Cardiac septum (tissue), 1 donor: ENCODE results near the gene SLC16A7. TPM values are rescaled to one million over a fixed set of nuclear protein-coding genes. Genes with fewer than 3 reads are reported as not detected.
A peak's percentile ranks its signal among the peaks of the same experiment; 100 is the strongest.
"Not testable (repeated sequence)": the region's sequence is repeated elsewhere in the genome, so short reads cannot be mapped to it uniquely, and the experiment has no call there.

ENCODE experiments used
- DNase-seq: peaks from one replicate; pipeline ENCODE4 v3.0.0-alpha.2; 2020; ENCODE audit warnings: low spot score
- intact Hi-C: fragments of 100-400 bp; cut with DNase I; formaldehyde crosslinking; loops from one replicate; pipeline ENCODE4 v1.14.0; 2022
- total RNA-seq: library from RNA; stranded (reverse); fragmentation: NEBNext Ultra II Directional; extraction: Animal tissue kit (Norgen Biotek cat#: 25700); gene quantifications from one replicate; pipeline ENCODE4 v1.2.1, GENCODE V29; 2021
- donor health status: DM: no; HTN: no; CAD: no.

The SLC16A7 gene
- total RNA-seq, 1 donor from 2014 or later: 90.1 TPM

DNA sequence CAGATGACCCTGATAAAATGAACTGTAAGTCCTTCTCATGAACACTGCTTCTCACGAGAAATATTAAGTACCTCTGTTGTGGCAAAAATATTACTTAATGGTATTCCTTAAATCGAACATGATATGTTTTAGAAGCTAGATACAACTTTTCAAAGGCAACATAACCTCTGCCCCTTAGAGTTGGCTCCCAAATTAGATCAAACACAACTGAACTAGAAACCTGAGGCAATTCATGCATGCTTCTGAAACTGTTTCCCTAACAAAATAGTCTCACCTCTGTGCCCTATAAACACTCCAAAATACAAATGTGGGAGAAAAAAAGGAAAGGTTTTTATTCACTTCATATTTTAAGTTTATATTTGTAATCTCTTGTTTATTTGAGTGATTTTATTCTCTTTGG, 121.6 kb downstream of the SLC16A7 start:
- intact Hi-C loops: no loop called here
- DNase-seq: no peak

GRCh38 chr12:59719701-59720100, 123.9 kb downstream of the SLC16A7 start:
- intact Hi-C loops: no loop called here

GRCh38 chr12:59723520-59723919, 127.7 kb downstream of the SLC16A7 start:
- intact Hi-C loops: no loop called here
- no peak for DNase-seq

More at GRCh38 chr12:59719701-59720100, 123.9 kb downstream of the SLC16A7 start:
- DNase-seq: no peak

DNA sequence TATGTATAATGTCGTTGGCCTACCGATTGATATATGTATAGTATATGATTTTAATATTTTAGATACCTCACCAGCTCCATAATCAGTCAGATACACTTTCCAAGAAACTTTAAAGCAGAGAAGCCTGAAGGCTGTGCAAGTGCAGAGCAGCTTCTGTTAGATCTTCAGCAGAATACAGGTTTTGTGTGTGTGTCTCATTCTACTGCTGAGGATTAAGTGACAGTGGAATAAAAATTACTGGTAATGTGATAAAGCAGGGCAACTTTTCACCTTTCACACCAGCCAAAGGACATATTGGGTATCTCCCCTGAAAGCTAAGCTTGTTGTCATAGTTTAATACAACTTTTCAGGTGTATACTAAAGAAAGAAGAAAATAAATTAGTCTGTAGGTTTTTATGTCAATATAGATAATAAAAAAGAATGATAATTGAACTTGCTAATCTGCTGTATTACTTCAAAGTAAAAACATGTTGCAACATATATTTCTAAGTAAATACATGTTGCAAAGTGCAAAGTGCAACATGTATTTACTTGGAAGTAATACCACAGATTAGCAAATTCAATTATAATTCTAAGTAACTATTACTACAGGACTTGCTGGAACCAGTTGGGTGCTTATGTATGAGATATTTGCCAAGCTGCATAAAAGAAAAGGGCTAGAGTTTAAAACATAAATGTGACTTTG, 128.3 kb downstream of the SLC16A7 start:
- no peak for DNase-seq
- intact Hi-C loops: no loop called here

GRCh38 chr12:59733200-59733599, 137.4 kb downstream of the SLC16A7 start:
- no peak for DNase-seq
- intact Hi-C loops: no loop called here

DNA sequence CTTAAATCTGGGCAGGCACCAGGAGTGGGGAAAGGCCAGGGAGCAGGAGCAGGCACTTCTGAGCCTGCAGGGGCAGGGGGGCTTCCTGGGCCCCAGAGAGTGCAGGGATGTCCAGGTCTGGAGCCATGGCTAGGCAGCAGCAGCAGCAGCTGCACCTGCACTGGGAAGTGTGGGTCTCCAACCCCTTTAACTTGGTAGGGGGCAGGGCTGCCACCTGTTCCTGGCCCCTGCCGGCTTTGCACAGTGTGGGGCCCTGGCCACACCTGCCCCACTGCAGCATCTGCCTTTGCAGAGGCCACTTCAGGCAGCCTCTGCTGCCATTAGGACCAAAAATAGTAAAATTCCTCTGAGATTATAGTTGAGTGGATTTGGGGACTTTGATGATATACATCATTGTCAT, 138.5 kb downstream of the SLC16A7 start:
- intact Hi-C loops: no loop called here
- no peak for DNase-seq

GRCh38 chr12:59735231-59735630, 139.4 kb downstream of the SLC16A7 start:
- intact Hi-C loops: no loop called here

DNA sequence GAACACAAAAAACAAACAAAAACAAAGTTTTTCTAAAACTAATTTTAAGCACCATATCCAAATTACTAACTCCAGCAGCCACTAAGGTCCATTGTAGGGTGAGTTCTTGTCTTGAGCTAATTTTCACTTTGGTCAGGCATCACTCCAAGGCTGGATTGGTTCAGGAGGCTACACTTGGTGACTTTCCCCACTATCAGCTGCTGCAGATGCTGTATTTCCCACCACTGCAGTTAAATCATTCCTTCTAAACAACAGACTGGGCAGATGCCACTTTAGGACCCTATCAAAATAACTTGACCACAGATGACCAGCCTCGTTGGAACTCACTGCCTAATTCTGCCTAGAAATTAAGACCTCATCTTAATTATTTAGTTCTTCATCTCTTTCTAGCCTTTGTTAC, 140.5 kb downstream of the SLC16A7 start:
- intact Hi-C loops: no loop called here
- DNase-seq: no peak

More at GRCh38 chr12:59735231-59735630, 139.4 kb downstream of the SLC16A7 start:
- DNase-seq: no peak

DNA sequence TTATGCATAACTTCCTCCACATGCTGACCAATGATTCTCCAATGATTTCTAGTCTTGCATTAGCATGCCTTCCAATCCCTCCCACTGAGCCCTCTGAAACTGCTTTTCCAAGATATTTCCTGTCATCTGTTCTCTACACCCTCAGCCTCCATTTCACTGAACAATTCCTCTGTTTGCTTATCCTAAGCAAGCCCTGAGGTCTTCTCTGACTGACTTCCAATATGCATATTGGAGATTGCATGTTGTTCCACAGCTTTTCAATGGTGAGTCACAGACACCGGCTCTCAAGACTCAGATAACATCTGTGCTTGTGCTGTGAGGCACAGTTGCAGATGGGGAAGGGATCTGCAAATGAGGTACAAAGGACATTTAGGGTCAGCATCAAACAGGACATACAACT, 141.0 kb downstream of the SLC16A7 start:
- intact Hi-C loops: no loop called here
- DNase-seq: no peak

GRCh38 chr12:59737725-59738463, 142.1 kb downstream of the SLC16A7 start:
- DNase-seq: no peak
- intact Hi-C loops: no loop called here

DNA sequence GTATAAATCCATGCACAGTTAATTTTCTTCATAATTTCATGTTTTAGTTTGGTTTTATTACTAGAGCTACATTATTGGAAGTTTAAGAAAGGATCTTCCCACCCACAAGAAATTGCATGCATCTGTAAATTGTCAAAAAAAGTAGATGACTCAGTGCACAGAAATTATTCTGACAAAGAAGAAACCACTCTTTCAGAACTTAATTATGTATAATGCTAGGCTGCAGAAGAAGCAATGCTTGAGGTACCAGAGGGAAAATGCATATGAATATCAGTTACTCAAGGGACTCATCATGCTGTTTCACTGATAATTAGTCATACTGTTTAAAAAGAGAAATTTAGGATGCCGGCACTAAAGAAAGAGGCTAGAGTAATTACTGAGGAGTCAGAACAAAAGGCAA, 147.0 kb downstream of the SLC16A7 start:
- no peak for DNase-seq
- intact Hi-C loops: no loop called here

GRCh38 chr12:59744564-59744963, 148.7 kb downstream of the SLC16A7 start:
- DNase-seq: peak; percentile 75
- intact Hi-C loops: no loop called here

- intact Hi-C loops, DNase-seq: not testable (repeated sequence)
Observed at GRCh38 chr12:59751091-59751490, 155.3 kb downstream of the SLC16A7 start.

DNA sequence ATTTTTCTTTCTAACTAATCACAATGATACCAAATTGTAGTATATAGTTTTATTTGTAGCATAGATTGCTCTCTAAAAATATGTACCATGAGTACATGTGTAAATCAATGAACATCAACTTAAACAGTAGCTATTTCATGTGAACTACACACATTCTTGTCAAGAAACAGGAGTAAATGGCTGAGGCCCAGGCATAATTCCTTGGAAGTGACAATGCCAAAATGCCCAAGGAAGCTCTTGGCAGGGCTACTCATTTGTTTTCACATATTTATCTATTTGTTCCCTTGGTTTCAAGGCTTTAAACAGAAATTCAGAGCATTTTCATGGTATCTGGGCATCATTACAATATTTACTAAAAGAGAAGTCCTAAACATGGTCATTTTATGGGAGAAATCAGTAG, 165.7 kb downstream of the SLC16A7 start:
- no peak for DNase-seq
- intact Hi-C loops: no loop called here

DNA sequence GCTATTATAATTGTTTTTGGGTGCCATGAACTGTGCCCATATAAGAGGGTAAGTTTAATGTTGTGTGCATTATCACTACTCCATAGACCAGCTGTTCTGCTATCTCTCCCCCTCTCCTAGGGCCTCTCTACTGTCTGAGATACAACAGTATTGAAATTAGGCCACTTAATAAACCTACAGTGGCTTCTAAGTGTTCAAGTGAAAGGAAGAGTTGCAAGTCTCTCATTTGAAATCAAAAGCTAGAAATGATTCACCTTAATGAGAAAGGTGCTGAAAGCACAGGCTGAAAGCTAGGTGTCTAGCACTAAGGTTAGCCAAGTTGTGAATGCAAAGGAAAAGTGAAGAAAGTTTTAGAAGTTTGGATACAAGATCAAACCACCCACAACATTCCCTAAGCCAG, 168.0 kb downstream of the SLC16A7 start:
- no peak for DNase-seq
- intact Hi-C loops: no loop called here

GRCh38 chr12:59768031-59768430, 172.2 kb downstream of the SLC16A7 start:
- intact Hi-C loops: no loop called here
- no peak for DNase-seq

- intact Hi-C loops: no loop called here
- DNase-seq: no peak
Observed at GRCh38 chr12:59780605-59781135, 184.8 kb downstream of the SLC16A7 start.

- DNase-seq: no peak
- intact Hi-C loops: no loop called here
Observed at GRCh38 chr12:59787610-59788009, 191.8 kb downstream of the SLC16A7 start.

- intact Hi-C loops: no loop called here
- DNase-seq: no peak
Observed at GRCh38 chr12:59792647-59793046, 196.8 kb downstream of the SLC16A7 start.

DNA sequence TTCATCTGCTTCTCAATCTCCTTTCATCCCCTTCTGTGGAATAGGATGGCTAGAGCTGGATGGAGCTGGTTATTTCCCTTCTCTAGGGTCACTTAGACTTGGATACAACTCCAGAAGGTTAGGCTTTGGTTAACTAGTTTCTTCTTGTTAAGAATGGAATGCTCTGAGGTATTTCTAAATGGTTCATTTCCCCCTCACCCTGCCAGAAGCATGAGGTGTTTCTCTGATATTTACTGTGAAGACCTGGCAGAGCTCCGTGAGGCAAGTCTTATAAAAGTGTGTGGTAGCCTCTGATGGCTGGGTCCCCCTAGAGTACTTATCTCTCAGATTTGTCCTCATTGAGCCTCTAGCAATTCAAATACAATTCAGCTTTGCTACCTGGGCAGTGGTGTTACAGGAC, 207.9 kb downstream of the SLC16A7 start:
- no peak for DNase-seq
- intact Hi-C loops: loop anchor here (10.0 kb wide), 1 partner anchor 359 kb away; no protein-coding TSS in a partner anchor
